Left kidney (tissue), 1 donor: ENCODE data around the gene CD79A. TPM values are rescaled to one million over a fixed set of nuclear protein-coding genes. Genes with fewer than 3 reads are reported as not detected.

Source experiments
- polyA plus RNA-seq: library from polyadenylated mRNA; unstranded; fragments of 120-200 nt; gene quantifications from one replicate; pipeline ENCODE4 v1.2.1, GENCODE V29; 2013; ENCODE audit not compliant: insufficient read length

CD79A gene
- polyA plus RNA-seq, 1 donor = 0.40 TPM

Other genes with a start within 250 kb of the CD79A start
- gene CEACAM7, start 189.0 kb upstream of the CD79A start, polyA plus RNA-seq = not detected
- 0.08 TPM for gene CEACAM5, start 168.7 kb upstream of the CD79A start, polyA plus RNA-seq
- not detected for gene CEACAM6, start 121.7 kb upstream of the CD79A start, polyA plus RNA-seq
- gene CEACAM3, start 80.7 kb upstream of the CD79A start, polyA plus RNA-seq = not detected
- gene LYPD4, start 32.6 kb upstream of the CD79A start, polyA plus RNA-seq = not detected
- gene DMRTC2, start 32.2 kb upstream of the CD79A start, polyA plus RNA-seq = not detected
- 1,139 TPM for gene RPS19, start 17.0 kb upstream of the CD79A start, polyA plus RNA-seq
- gene ARHGEF1, start 5.9 kb downstream of the CD79A start, polyA plus RNA-seq = 45.2 TPM
- 0.15 TPM for gene ERFL, start 51.2 kb downstream of the CD79A start, polyA plus RNA-seq
- gene RABAC1, start 82.0 kb downstream of the CD79A start, polyA plus RNA-seq = 45.4 TPM
- 0.65 TPM for gene ATP1A3, start 117.0 kb downstream of the CD79A start, polyA plus RNA-seq
- gene GRIK5, start 192.9 kb downstream of the CD79A start, polyA plus RNA-seq = 26.3 TPM
- 12.0 TPM for gene ZNF574, start 198.9 kb downstream of the CD79A start, polyA plus RNA-seq